ENCODE data around the gene TP53TG3E. TPM values are rescaled to one million over a fixed set of nuclear protein-coding genes. Genes with fewer than 3 reads are reported as not detected.
"Not testable (repeated sequence)": the region's sequence is repeated elsewhere in the genome, so short reads cannot be mapped to it uniquely, and the experiment has no call there.

Gene TP53TG3E, protein sequence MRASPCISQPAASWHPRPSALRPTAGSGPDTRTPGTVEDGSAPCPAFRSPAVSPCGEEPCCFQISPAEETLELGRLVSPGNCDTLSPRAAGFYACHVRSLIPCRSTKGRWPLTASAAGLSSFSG
- not detected for total RNA-seq

DNA sequence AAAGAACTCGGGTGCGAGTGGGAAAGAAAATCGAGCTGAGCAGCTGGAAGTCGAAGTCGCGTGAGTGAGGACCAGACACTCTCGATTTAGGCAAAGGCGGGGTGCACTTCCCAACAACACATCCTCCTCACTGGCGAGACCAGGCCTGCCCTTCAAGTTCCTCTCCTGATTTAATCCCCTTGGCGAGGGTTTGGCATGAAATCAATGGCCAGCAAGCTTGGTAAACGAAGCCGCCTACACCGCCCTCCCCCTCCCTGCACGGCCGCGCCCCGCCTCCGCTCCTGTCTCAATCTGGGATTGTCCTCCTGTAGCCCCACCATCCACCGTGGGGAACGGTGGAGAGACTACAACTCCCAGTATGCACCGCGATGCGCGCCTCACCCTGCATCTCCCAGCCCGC lies at the start of gene TP53TG3E:
TSS of gene TP53TG3E (plus strand) at position 301 of the 400 bp plus-strand sequence. CDS start at position 369, 68 bp downstream.
- DNase-seq (ENCODE audit: low spot score); ATAC-seq; intact Hi-C loops (cut with DNase I): not testable (repeated sequence)

DNA sequence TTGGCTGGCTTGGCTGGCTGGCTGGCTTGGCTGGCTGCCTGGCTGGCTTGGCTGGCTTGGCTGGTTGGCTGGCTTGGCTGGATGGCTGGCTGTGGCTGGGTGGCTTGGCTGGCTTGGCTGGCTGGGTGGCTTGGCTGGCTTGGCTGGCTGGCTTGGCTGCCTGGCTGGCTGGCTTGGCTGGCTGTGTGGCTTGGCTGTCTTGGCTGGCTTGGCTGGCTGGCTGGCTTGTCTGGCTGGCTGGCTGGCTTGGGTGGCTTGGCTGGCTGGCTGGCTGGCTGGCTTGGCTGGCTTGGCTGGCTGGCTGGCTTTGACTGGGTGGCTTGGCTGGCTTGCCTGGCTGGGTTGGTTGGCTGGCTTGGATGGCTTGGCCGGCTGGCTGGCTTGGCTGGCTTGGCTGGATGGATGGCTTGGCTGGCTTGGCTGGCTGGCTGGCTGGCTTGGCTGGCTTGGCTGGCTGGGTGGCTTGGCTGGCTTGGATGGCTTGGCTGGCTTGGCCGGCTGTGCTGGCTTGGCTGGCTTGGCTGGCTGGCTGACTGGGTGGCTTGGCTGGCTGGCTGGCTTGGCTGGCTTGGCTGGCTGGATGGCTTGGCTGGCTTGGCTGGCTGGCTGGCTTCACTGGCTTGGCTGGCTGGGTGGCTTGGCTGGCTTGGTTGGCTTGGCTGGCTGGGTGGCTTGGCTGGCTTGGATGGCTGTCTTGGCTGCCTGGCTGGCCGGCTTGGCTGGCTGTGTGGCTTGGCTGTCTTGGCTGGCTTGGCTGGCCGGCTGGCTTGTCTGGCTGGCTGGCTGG lies 32.3 kb downstream of the TP53TG3E start:
- ATAC-seq; intact Hi-C loops (cut with DNase I); DNase-seq (ENCODE audit: low spot score): not testable (repeated sequence)

DNA sequence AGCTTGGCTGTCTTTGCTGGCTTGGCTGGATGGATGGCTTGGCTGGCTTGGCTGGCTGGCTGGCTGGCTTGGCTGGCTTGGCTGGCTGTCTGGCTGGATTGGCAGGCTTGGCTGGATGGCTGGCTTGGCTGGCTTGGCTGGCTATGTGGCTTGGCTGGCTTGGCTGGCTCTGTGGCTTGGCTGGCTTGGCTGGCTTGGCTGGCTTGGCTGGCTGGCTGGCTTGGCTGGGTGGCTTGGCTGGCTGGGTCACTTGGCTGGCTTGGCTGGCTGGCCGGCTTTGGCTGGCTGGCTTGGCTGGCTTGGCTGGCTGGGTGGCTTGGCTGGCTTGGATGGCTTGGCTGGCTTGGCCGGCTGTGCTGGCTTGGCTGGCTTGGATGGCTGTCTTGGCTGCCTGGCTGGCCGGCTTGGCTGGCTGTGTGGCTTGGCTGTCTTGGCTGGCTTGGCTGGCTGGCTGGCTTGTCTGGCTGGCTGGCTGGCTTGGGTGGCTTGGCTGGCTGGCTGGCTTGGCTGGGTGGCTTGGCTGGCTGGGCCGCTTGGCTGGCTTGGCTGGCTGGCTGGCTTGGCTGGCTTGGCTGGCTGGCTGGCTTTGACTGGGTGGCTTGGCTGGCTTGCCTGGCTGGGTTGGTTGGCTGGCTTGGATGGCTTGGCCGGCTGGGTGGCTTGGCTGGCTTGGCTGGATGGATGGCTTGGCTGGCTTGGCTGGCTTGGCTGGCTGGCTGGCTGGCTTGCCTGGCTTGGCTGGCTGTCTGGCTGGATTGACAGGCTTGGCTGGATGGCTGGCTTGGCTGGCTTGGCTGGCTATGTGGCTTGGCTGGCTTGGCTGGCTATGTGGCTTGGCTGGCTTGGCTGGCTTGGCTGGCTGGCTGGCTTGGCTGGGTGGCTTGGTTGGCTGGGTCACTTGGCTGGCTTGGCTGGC lies 33.8 kb downstream of the TP53TG3E start:
- intact Hi-C loops (cut with DNase I); DNase-seq (ENCODE audit: low spot score); ATAC-seq: not testable (repeated sequence)

DNA sequence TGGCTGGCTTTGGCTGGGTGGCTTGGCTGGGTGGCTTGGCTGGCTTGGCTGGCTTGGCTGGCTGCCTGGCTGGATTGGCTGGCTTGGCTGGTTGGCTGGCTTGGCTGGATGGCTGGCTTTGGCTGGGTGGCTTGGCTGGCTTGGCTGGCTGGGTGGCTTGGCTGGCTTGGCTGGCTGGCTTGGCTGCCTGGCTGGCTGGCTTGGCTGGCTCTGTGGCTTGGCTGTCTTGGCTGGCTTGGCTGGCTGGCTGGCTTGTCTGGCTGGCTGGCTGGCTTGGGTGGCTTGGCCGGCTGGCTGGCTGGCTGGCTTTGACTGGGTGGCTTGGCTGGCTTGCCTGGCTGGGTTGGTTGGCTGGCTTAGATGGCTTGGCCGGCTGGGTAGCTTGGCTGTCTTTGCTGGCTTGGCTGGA lies 34.4 kb downstream of the TP53TG3E start:
- intact Hi-C loops (cut with DNase I); ATAC-seq: not testable (repeated sequence)

DNA sequence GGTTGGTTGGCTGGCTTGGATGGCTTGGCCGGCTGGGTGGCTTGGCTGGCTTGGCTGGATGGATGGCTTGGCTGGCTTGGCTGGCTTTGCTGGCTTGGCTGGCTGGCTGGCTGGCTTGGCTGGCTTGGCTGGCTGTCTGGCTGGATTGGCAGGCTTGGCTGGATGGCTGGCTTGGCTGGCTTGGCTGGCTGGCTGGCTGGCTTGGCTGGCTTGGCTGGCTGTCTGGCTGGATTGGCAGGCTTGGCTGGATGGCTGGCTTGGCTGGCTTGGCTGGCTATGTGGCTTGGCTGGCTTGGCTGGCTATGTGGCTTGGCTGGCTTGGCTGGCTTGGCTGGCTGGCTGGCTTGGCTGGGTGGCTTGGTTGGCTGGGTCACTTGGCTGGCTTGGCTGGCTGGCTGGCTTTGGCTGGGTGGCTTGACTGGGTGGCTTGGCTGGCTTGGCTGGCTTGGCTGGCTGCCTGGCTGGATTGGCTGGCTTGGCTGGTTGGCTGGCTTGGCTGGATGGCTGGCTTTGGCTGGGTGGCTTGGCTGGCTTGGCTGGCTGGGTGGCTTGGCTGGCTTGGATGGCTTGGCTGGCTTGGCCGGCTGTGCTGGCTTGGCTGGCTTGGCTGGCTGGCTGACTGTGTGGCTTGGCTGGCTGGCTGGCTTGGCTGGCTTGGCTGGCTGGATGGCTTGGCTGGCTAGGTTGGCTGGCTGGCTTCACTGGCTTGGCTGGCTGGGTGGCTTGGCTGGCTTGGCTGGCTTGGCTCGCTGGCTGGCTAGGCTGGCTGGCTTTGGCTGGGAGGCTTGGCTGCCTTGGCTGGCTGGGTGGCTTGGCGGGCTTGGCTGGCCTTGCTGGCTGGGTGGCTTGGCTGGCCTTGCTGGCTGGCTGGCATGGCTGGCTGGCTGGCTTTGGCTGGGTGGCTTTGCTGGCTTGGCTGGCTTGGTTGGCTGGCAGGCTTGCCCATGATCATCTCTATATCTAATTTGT lies 35.3 kb downstream of the TP53TG3E start:
- ATAC-seq: peak; percentile 76
- intact Hi-C loops (cut with DNase I); DNase-seq (ENCODE audit: low spot score): not testable (repeated sequence)

More for the DNA sequence above, 34.4 kb downstream of the TP53TG3E start:
- not testable (repeated sequence) for DNase-seq (ENCODE audit: low spot score)

Other genes starting within 250 kb of the TP53TG3E start
- not detected for gene TP53TG3C, start 110.1 kb upstream of the TP53TG3E start, total RNA-seq
- not detected for gene TP53TG3B, start 56.5 kb downstream of the TP53TG3E start, total RNA-seq
- not detected for gene TP53TG3F, start 155.3 kb downstream of the TP53TG3E start, total RNA-seq

Measured in sciatic nerve (tissue), 2 donors.